Sigmoid colon (tissue), 4 donors: ENCODE data around the gene EXT2.

Source experiments
- EP300 ChIP-seq, 4 donors: sonication (generic); formaldehyde crosslinking; IDR thresholded peaks; one replicate each; pipeline ENCODE4 v1.6.1; 2017; ENCODE audit warnings: antibody characterized with exemption in 4 of 4
- POLR2AphosphoS5 ChIP-seq, 4 donors: sonication (generic); formaldehyde crosslinking; IDR thresholded peaks; one replicate each; pipeline ENCODE4 v1.6.1; 2017; ENCODE audit warnings: antibody characterized with exemption in 4 of 4

- TF ChIP-seq POLR2AphosphoS5 (IDR thresholded peaks at IDR 0.05): no peak
- TF ChIP-seq EP300 (IDR thresholded peaks at IDR 0.05): no peak
These were observed 93.2 kb downstream of the EXT2 start for GRCh38 chr11:44188643-44189042.
